ENCODE measurements around the gene IQGAP2.

Gene IQGAP2

GRCh38 chr5:76451031-76451701 is 48.1 kb downstream of the IQGAP2 start:
- no peak for DNase-seq

- DNase-seq = no peak
Measured at GRCh38 chr5:76455531-76456133, 52.5 kb downstream of the IQGAP2 start.

DNA sequence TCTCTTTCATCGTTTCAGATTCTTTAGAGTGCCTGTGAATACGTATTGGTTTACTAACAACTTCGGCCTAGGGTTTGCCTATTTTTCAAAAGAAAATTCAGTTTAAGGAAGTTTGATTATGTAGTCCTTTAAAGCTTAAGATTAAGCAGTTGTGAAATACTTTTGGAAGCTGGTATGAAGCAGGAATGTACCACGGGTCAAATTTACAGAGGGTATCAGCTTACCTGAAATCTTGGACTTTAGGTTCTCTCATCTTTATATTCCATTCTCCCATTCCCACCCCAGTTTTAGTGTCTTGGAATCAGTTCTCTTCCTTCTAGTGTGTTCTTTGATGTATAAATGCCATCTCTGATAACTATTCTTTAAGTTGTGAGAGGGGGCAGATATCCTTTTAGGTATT is 53.2 kb downstream of the IQGAP2 start:
- DNase-seq = no peak

GRCh38 chr5:76457674-76458485 is 54.8 kb downstream of the IQGAP2 start:
- no peak for DNase-seq

- DNase-seq = no peak
Measured at GRCh38 chr5:76458486-76458830, 55.4 kb downstream of the IQGAP2 start.

DNA sequence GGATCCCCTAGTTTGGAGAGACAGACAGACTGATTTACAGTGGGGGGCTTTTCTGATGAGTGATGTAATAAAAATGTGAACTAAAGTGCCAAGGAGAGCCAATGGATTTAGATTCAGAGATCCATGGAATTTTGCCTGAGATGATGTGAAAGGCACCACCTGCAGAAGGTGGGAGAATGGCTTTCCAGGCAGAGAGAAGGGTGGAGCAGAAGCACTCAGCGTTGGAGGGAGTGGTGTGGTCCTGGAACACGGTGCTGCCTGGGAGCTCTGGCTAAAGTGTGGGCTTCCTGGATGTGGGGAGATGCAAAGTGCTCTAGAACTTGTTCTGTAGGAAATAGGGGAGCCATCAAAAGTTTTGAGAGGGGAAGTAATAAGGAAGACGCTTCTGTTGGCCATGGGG is 57.0 kb downstream of the IQGAP2 start:
- no peak for DNase-seq

DNA sequence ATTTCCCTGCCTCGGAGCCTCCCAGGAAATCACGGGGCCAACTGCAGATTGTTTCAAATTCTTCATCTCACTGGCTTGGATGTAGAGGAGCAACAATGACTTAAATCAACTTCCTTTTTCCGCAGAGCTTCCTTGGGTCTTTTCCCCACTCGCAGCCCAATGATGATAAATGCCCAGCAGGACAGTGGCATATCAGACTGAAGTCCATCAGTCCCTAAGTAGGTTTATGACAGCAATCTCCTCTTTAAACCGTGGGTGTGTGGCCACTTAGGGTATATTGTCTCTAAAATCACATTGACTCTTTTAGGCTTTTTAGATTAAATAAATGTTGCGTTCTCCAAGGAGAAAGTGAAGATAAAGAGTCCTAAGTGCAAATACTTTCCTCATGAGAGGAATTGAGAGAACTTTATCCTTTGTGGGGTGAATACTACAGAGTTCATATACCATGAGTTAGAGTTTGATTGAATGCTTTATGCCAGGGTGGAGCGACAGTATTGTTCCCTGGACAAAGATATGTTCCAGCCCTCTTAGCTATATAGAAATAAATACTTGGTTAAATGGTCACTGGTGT is 59.1 kb downstream of the IQGAP2 start:
- no peak for DNase-seq

DNA sequence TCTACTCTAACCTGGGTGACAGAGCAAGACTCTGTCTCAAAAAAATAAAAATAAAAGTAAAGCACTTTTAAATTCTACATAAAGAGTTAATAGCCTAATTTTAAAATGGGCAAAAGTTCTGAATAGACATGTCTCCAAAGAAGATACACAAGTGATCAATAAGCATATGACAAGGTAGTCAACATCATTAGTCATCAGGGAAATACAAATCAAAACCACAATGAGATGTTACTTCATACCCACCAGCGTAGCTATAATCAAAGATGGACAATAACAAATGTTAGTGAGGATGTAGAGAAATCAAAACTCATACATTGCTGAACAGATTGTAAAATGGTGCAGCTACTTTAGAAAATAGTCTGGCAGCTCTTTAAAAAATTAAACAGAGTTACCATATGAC is 64.1 kb downstream of the IQGAP2 start:
- DNase-seq = no peak

GRCh38 chr5:76468635-76469425 is 65.7 kb downstream of the IQGAP2 start:
- no peak for DNase-seq

GRCh38 chr5:76469656-76470290 is 66.7 kb downstream of the IQGAP2 start:
- no peak for DNase-seq

- no peak for DNase-seq
Measured at GRCh38 chr5:76470976-76471375, 67.9 kb downstream of the IQGAP2 start.

GRCh38 chr5:76471406-76471805 is 68.3 kb downstream of the IQGAP2 start:
- DNase-seq = no peak

DNA sequence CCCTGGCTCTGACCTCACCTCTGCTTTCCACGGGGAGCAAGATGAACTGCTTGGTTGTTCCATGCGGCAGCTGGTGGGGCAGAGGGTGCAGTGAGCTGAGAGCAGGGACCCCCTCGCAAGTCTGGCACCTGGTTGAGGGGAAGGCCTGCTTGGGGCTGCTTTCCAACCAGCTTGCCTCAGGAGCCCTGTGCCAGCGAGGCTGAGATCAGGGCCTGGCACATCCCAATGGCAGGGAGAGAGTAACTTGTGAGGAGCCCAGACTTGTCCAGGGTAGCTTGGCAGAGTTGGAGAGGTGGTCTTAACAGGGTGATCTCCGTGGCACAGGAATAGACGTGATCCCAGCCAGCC is 68.9 kb downstream of the IQGAP2 start:
- DNase-seq = no peak

DNA sequence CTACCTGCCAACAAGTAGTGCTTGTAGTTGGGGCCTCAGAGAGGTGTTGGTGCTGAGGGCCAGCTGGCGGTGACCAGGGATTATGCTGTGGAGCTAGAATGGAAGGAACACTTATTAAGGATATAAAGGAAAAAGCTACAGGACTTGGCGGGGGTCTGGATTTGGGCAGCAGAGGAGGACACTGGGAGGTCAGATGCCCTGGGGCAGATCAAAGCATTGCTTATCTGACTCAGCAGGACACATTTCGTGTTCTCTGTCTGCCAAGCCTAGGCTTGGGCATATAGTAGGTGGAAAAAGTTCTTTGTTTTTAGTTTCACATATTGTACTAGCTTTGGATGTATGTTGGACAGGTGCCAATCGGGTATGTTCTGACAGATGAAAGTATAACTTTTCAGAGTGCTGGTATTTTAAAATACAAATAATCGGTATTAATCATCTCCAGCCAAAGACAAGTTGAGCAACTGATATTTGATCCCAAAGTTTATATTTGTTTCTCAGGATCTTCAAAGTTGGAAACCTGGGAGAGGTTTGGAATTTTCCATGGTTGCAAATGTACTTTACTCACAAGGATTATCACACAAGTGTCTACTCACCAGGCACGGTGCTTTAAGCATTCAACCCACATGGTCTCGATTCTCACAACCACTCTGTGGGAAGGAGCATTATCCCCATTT is 69.4 kb downstream of the IQGAP2 start:
- no peak for DNase-seq

GRCh38 chr5:76473009-76473336 is 69.9 kb downstream of the IQGAP2 start:
- no peak for DNase-seq

DNA sequence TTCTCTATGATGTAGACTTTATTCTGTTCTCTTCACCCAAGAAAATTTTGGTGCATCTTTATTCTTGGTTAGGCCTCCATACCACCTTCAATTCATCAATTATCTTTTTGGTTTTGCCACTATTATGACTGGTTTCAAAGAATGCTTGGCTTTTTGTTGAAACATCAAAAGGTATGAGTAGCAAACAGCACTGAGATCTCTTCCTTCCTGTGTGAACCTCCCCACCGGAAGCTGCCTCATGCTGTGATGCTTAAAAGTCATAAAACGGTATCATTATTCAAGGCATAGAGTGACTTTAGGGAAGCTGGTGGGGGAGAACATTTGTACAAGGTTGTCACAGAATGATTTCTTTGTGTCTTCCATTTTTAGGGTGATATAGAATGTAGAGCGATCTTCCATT is 70.6 kb downstream of the IQGAP2 start:
- no peak for DNase-seq

- no peak for DNase-seq
Measured at GRCh38 chr5:76474377-76474776, 71.3 kb downstream of the IQGAP2 start.

DNA sequence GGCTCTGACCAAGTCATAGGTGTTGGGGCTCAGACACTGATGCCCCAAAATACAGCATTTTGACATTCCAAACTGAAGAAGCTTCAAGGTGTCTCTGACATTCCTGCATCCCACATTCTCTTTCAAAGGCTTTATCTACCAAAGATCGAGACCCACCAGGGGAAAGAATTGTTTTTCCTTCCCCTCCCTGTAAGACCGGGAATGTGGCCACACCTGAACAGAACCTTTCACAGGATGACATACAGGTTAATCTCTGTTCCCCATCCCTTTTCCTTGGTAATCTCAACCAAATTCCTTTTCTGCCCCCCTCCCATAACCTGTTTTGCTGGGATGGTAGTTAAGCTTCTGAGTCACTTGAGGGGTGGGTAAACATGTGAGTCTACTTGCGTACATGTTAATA is 72.3 kb downstream of the IQGAP2 start:
- no peak for DNase-seq

GRCh38 chr5:76475936-76476335 is 72.9 kb downstream of the IQGAP2 start:
- no peak for DNase-seq

DNA sequence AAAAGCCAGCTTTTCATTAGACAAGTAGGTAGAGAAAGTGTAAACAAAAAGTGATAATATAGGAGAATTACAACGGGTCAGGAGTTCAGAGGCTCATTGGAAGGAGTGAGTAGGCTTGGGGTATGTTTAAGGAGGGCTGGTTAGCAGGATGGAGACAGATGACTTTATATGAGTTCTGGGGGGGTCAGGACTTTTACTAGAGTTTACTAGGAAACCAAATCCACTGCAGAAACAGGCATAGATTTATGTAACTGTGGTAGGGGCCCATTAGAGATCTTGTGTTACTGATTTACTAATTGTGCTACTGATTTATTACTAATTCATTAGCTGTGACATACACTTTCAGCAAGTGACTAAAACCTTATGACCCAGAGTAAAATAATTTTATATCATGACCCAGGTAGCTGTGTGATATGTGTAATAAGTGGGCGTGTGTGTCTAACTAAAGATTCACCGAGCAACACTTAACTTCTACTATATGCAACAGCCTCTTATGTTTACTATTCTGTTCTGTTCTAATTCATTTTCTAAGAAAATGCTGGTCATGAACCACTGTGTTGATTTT is 73.5 kb downstream of the IQGAP2 start:
- DNase-seq = no peak

DNA sequence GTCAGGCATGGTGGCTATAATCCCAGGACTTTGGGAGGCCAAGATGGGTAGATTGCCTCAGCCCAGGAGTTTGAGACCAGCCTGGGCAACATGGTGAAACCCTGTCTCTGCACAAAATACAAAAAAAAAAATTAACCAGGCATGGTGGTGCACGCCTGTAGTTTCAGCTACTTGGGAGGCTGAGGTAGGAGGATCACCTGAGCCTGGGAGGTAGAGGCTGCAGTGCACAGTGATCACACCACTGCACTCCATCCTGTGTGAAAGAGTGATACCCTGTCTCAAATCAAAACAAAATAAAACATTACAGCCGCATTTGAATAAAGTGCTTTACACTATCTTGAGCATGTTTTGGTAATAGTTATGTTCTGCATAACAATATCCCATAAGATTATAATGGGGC is 74.0 kb downstream of the IQGAP2 start:
- no peak for DNase-seq

- DNase-seq = no peak
Measured at GRCh38 chr5:76477571-76477970, 74.5 kb downstream of the IQGAP2 start.
